ENCODE results near the gene LCNL1. TPM values are rescaled to one million over a fixed set of nuclear protein-coding genes. Genes with fewer than 3 reads are reported as not detected.

LCNL1 gene
- total RNA-seq, 1 donor from 2014 or later, result 1.9 TPM

DNA sequence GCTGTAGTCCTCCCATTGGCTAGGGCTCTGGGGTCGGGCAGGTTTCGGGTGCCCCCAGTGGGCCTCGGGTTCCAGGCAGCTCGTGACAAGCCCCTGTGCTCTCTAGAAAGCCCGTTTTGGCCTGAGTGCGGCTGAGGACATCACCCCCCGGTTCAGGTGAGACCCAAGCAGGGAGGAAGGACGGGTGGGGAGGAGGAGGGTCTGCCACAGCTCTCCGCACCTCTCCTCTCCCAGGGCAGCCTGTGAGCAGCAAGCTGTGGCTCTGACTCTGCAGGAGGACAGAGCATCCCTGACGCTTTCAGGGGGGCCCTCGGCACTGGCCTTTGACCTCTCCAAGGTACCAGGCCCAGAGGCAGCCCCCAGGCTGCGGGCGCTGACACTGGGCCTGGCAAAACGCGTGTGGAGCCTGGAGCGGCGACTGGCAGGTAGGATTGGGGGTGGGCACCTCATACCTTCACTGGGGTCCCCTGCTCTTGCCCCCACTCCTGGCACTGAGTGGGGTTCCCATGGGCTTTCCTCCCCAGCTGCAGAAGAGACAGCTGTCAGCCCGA, 10.1 kb downstream of the LCNL1 start:
- Histone ChIP-seq H3K27me3 (ENCODE audit: low read depth) (no peaks in the 10 kb centered on the region), H3K27ac (peak overlapping the region; percentile 85), H3K9me3 (no peaks in the 10 kb centered on the region), H3K4me1 (peaks cover 60% of the 10 kb centered on the region), H3K4me3 (peak overlapping the region; percentile 90), H3K36me3 (peaks cover 16% of the 10 kb centered on the region)
- ATAC-seq (no peak), DNase-seq (no peak)
- TF ChIP-seq, protein P1, sequence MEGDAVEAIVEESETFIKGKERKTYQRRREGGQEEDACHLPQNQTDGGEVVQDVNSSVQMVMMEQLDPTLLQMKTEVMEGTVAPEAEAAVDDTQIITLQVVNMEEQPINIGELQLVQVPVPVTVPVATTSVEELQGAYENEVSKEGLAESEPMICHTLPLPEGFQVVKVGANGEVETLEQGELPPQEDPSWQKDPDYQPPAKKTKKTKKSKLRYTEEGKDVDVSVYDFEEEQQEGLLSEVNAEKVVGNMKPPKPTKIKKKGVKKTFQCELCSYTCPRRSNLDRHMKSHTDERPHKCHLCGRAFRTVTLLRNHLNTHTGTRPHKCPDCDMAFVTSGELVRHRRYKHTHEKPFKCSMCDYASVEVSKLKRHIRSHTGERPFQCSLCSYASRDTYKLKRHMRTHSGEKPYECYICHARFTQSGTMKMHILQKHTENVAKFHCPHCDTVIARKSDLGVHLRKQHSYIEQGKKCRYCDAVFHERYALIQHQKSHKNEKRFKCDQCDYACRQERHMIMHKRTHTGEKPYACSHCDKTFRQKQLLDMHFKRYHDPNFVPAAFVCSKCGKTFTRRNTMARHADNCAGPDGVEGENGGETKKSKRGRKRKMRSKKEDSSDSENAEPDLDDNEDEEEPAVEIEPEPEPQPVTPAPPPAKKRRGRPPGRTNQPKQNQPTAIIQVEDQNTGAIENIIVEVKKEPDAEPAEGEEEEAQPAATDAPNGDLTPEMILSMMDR (IDR thresholded peaks at IDR 0.05), result no peak
- intact Hi-C loops (cut with DNase I), result no loop called here

DNA sequence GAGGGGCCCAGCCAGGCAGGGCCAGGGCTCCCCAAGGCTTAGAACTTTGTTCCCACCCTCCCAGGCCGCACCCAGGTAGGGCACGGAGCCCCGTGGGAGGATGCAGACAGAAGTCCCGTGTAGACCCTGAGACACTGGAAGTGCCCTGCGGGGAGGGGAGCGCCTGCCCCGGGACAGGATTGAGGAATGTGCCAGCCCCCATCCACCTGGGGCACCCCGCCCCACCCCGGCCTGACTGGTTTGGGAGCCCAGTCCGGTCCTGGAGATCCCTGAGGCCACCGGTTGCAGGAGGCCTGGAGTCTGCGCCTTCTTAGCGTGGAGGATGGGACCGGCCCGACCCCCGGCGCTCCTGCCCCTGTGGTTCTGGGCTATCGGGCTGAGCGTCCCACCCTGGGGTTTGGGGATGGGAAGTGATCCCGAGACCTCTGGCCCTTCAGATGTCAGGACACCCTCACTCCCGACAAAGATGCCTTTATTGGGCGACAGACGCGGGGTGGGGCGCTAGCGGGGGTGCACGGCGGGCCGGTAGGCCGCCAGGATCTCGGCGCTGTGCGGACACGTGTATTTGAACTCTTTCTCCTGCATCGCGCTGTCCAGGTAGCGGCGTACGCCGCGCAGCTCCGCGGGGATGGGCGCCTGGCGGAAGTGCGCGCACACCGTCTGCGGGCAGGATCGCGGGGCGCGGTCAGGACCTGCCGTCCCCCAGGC, 11.5 kb downstream of the LCNL1 start:
- H3K9me3 ChIP-seq, result no peaks in the 10 kb centered on the region
- H3K36me3 ChIP-seq, result peaks cover 16% of the 10 kb centered on the region
- H3K27me3 ChIP-seq (ENCODE audit: low read depth), result no peaks in the 10 kb centered on the region
- DNase-seq (no peak), ATAC-seq (no peak)
- no peak overlapping the region for H3K4me3 ChIP-seq
- intact Hi-C loops (cut with DNase I), result no loop called here
- no peak overlapping the region for H3K27ac ChIP-seq
- TF ChIP-seq, protein P1 (IDR thresholded peaks at IDR 0.05), result no peak
- peaks cover 61% of the 10 kb centered on the region for H3K4me1 ChIP-seq

DNA sequence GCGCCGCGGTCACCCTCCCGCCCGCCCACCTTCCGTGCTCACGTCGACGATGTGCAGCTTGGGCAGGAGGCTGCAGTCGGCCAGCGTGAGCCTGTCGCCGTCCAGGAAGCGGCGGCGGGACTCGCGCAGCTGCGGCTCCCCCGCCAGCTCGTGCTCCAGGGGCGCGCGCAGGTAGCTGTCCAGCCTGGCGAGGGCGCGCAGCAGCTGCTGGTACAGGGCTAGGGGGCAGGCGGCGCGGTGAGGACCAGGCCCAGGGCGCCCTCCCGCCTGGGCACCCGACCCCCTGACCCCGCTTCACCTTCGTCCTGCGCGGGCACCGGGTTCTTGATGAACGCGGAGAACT, 12.1 kb downstream of the LCNL1 start:
- TF ChIP-seq, protein P1 (IDR thresholded peaks at IDR 0.05), result no peak
- peak overlapping the region; percentile 55 for H3K4me3 ChIP-seq
- ATAC-seq (no peak), DNase-seq (no peak)
- peaks cover 16% of the 10 kb centered on the region for H3K36me3 ChIP-seq
- no peak overlapping the region for H3K27ac ChIP-seq
- no peaks in the 10 kb centered on the region for H3K27me3 ChIP-seq (ENCODE audit: low read depth)
- no peaks in the 10 kb centered on the region for H3K9me3 ChIP-seq
- intact Hi-C loops (cut with DNase I), result no loop called here
- H3K4me1 ChIP-seq, result peaks cover 67% of the 10 kb centered on the region

DNA sequence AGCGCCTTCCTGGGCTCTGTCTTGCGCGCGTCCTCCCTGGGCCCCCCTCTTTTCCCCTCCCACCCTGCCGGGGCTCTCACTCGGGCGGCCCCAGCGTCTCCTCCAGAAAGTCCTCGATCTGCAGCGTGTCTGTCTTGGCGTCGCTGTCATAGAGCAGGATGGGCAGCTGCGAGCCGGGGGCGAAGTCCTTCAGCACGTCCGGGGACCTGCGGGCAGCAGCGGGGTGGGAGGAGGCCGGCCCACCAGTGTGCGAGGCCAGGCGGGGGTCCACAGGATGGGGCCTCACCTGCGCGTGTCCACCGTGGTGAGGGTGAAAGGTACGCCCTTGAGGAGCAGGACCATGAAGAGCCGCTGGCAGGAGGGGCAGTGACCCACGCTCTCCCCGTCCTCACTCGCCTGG, 12.6 kb downstream of the LCNL1 start:
- ATAC-seq (no peak), DNase-seq (no peak)
- Histone ChIP-seq H3K4me1 (peaks cover 69% of the 10 kb centered on the region), H3K36me3 (peaks cover 16% of the 10 kb centered on the region), H3K4me3 (peak overlapping the region; percentile 55), H3K27ac (peak overlapping the region; percentile 81), H3K9me3 (no peaks in the 10 kb centered on the region), H3K27me3 (ENCODE audit: low read depth) (no peaks in the 10 kb centered on the region)
- TF ChIP-seq, protein P1 (IDR thresholded peaks at IDR 0.05), result no peak
- intact Hi-C loops (cut with DNase I), result no loop called here

DNA sequence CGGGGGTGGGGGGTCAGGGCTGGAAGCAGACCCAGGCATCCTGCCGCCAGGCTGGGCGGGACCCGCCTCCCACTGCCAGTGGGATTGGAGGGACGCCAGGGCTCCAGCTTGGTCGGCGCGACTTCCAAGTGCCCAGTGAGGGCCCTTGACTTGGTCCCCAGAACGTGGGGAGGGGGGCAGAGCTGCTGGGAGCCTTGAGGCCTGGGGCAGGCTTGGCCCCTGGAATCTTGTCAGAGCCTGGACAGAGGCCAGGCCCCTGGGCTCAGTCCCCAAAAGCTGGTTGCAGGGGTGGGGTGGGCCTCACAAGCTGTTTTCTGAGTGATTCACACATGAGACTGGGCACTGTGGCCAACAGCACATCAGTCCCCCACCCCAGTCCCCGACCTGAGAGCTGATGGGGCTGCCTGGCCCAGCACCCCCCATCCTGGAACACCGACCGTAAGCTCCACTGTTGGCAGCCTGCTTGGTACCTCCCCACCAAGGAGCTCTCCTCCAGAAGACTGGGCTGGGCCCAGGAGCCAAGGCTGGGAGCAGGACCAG, 13.0 kb downstream of the LCNL1 start:
- Histone ChIP-seq H3K4me1 (peaks cover 69% of the 10 kb centered on the region), H3K27me3 (ENCODE audit: low read depth) (no peaks in the 10 kb centered on the region), H3K36me3 (peaks cover 16% of the 10 kb centered on the region), H3K9me3 (no peaks in the 10 kb centered on the region), H3K4me3 (peak overlapping the region; percentile 55), H3K27ac (peak overlapping the region; percentile 81)
- TF ChIP-seq, protein P1 (IDR thresholded peaks at IDR 0.05), result no peak
- ATAC-seq (peak; percentile 46 to 51), DNase-seq (peak; percentile 90)
- intact Hi-C loops (cut with DNase I), result no loop called here

Measured in lower lobe of right lung (tissue), 2 donors.